Left forelimb (tissue), 1 donor: ENCODE data around the gene CEP192.
"Not testable (repeated sequence)": the region's sequence is repeated elsewhere in the genome, so short reads cannot be mapped to it uniquely, and the experiment has no call there.

ENCODE experiments used
- DNase-seq: peaks from one replicate; pipeline ENCODE4 v3.0.0-alpha.2; 2018; ENCODE audit warnings: low spot score

CEP192 gene, protein sequence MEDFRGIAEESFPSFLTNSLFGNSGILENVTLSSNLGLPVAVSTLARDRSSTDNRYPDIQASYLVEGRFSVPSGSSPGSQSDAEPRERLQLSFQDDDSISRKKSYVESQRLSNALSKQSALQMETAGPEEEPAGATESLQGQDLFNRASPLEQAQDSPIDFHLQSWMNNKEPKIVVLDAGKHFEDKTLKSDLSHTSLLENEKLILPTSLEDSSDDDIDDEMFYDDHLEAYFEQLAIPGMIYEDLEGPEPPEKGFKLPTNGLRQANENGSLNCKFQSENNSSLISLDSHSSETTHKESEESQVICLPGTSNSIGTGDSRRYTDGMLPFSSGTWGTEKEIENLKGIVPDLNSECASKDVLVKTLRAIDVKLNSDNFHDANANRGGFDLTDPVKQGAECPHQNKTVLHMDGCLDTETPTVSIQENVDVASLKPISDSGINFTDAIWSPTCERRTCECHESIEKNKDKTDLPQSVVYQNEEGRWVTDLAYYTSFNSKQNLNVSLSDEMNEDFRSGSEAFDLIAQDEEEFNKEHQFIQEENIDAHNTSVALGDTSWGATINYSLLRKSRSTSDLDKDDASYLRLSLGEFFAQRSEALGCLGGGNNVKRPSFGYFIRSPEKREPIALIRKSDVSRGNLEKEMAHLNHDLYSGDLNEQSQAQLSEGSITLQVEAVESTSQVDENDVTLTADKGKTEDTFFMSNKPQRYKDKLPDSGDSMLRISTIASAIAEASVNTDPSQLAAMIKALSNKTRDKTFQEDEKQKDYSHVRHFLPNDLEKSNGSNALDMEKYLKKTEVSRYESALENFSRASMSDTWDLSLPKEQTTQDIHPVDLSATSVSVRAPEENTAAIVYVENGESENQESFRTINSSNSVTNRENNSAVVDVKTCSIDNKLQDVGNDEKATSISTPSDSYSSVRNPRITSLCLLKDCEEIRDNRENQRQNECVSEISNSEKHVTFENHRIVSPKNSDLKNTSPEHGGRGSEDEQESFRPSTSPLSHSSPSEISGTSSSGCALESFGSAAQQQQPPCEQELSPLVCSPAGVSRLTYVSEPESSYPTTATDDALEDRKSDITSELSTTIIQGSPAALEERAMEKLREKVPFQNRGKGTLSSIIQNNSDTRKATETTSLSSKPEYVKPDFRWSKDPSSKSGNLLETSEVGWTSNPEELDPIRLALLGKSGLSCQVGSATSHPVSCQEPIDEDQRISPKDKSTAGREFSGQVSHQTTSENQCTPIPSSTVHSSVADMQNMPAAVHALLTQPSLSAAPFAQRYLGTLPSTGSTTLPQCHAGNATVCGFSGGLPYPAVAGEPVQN (N-terminal part only)

DNA sequence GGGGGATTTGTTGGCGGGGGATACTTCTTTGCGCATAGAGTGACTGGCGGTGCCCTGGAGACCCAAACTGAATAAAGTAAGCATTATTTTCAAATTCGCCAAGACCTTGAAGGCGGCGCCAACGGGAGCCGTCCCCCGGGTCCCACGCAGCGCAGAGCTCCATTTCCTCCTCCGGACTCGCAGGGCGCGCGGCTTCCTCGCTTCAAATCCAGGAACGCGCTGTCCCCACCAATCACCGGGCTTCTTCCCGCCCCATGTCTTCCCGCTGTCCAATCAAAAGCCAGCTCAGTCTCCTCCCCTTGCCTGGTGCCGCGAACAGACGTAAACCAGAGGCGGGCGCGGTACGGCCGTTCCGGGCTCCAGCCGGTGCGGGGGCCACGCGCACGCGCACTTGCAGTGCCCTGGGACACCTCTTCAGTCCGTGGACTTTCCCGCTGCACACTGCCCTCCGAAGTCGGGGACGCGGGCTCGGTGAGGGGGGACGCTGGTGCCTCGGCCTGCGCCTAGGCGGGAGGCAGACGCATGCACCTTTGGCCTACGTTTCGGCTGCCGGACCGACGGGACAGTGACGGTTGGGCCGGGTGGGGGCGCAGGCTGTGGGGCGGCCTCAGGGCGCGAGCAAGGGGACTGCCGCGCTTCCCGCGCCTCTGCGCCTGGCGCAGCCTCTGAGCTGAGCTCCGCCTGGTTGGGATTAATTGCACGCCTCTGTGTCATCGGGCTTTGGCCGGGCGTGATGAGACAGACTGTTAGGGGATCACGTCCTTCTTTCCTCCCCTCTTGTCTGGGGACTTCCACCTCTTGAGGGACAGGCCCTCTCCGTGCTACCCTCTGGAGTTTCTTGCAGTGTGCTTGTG lies at the start of gene CEP192:
Gene CEP192 (plus strand): TSS at position 396 of the 854 bp plus-strand sequence. CDS start 8,063 bp downstream, outside the sequence.
- DNase-seq, result peak; percentile 97

DNA sequence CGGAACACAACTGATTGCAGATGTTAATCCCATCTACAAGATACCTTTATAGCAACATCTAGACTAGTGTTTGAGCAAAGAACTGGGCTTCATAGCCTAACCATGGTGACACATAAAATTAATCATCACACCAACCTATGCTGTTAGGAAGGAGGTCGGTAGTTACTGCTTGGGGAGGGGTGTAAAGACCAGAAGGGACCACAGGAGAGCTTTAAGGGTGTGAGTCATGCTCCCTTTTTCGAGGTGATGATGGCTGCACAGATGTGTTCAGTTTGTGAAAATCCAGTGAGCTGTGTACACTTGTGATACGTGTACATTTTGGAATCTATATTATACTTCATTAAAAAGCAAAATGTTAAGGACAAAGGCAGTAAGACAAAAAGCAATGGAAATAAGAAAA lies 47.9 kb upstream of the CEP192 start:
- DNase-seq, result no peak

DNA sequence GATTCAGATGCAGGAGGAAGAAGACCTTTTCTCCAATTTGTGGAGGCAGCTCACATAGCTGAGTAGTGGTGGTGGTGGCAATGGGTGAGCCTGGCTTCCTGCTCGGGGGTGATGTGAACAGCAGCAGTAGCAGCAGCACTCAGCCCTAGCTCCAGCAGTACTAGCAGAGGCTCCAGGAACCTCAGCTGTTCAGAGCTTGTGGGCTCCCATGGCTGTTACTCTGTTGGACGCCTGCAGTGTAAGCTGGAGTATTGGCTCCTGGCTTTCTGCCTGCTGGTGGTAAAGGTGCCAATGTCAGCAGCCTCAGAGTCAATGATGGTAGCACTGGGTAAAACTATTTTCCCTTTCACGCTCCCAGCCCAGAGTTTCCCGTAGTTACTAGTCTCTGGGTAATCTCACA lies 46.5 kb upstream of the CEP192 start:
- DNase-seq, result no peak

DNA sequence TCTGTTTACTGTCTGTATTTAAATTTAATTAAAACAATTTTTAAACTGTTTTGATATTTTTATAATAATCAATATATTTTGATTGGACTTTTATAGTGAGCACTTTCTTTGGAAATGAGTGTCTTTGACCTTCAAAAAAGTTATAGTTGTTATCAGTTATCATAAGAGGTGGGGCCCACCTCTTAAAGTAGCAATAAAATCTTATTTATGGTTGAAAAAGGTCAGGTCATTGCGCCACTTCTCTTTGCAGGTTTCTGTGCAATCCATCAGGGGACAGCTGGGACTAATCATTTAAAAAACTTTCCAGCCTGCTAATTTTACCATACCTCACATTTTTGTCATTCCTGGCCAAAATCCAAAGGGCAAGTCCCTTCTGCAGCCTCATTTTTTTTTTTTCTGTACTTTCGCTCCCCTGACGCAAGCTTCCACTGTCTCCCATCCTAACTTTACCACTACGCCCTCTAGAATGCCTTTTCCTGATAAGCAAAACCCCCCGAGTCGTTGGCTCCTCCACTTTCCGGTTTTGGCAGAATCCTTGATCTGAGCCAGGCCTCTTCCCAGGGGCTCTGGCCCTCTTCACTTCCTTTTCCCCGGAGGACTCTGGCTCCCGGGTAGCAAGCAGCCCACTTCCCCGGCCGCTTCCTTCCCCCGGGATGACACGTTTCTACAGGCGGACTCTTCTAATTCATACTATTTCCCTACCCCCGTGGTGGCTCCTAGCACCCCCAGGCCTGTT lies 44.4 kb upstream of the CEP192 start:
- no peak for DNase-seq

DNA sequence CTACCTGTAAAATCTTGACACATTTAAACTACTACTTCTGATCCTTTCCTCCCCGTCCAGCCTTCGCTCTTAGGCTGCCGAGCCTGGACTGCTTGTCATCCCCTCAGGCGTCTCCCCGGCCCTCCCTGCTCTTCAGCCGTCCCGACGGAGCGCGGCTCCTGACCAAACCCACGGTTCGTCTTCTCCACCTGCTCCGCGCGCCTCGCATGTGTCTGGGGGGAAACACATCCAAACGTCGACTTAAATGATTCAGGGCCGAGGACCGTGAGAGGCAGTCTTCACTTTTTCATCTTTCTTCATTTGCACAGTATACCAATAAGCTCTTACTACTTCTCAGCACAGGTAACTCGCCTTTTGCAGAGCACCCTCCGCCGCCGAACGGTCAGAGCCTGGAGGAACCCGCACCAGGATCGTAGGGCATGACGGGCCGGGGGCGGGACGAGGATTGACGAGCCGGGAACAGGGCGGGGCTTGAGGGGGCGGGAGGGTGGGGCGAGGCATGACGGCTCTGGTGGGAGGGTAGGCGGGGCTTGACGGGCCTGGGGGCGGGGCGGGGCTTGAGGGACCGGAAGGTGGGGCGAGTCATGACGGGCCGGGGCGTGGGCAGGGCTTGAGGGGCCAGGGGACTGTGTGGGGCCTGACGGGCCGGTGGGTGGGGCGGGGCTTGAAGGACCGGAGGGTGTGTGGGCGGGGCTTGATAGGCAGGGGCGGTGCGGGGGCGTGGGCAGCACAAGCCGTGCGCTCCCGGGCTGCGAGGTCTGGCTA lies 43.7 kb upstream of the CEP192 start, which contains the start of gene SEH1L:
Gene SEH1L (plus strand): TSS at position 727 of the 765 bp plus-strand sequence. CDS start 111 bp downstream, outside the sequence.
- peak; percentile 100 for DNase-seq

DNA sequence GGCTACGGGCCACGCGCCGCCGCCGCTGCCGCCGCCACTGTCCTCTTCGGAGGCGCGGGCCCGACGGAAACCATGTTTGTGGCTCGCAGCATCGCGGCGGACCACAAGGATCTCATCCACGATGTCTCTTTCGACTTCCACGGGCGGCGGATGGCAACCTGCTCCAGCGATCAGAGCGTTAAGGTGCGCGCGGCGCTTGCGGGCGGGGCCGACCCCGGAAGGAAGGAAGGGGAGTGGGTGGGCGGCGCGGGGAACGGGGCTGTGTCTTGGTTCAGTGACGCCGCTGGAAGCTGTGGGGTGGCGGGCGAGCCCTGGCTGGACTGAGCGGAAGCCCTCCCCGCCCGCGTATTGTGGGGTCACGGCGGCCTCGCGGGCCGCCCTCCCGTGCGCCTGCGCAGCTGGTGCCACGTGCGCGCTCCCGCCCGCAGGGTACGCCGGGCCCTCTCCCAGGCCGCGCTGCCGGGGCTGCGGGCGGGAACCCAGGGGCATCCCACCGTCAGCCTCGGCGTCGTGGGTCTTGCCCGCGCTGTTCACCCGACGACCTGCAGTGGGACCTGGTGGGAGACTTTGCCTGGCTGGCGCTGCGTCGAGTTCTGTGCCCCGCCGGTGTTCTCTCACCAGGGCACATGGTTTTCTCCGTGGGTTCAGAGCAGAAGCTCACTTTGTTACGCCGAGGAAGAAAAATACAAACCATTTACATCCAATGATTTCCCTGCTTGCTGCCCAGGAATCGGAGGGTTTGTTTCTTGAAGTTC lies 42.9 kb upstream of the CEP192 start:
- DNase-seq, result peak; percentile 97

DNA sequence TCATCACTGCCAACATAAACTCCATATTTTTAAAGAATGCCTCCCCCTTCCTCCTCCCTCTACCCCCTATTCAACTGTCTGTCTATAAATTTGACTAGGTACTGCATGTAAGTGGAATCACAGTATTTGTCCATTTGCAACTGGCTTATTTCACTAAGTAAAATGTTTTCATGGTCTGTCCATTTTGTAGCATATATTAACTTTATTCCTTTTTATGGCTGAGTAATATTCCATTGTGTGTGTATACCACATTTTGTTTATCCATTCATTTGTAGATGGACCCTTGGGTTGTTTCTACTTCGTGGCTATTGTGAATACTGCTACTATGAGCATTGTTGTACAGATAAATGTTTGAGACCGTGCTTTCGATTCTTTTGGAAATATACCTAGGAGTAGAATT lies 32.7 kb upstream of the CEP192 start:
- no peak for DNase-seq

DNA sequence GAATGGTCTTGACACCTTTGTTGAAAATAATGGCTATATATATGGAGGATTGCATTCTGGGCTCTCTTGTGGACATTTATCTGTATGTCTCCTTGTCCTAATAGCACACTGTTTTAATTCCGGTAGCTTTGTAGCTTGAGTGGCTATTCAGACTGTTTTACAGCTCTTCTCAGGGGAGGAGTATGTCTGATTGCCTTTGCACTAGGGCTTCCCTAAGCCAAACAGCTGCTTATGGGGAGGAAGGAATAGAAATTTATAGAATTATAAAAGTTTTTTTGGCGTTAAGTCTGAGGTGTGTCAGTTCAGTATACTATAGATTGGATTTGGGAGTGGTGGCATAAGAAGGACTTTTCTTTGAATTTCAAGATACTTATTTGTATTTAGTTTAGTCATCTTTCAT lies 30.8 kb upstream of the CEP192 start:
- DNase-seq, result no peak

DNA sequence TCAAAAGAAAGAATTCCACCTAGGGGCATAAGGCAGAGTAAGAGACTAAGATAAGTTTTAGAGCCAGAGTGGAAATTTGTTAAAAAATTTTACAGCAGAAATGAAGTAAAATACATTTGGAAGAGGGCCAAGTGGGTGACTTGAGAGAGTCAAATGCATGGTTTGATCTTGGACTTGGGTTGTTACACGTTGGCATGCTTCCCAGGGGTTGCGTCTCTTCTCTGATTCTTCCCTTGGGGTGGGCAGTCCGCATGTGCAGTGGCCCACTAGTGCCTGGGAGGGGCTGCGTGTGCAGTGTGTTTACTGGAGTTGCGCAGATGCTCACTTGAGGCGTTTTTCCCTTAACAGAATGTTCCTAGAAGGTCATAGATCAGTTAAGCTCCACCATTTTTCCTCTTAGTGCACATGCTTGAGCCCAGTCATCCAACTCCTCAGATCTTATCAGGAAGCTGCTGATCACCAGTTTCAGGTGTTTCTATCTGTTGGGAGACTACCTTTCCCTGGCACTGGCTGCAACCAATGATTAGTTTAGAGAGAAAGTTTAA lies 30.2 kb upstream of the CEP192 start:
- DNase-seq, result no peak

DNA sequence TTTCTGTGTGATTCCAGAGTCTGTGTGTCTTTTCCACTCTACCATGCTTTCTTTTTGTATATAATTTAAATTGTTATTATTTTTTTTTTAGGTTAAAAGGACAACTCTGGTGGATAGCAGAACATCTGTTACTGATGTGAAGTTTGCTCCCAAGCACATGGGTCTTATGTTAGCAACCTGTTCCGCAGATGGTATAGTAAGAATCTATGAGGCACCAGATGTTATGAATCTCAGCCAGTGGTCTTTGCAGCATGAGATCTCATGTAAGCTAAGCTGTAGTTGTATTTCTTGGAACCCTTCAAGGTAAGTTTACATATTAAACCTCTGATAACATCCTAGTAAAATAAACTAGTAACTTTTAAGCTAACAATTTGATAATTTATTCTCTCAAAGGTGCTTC lies 28.1 kb upstream of the CEP192 start:
- DNase-seq, result no peak

DNA sequence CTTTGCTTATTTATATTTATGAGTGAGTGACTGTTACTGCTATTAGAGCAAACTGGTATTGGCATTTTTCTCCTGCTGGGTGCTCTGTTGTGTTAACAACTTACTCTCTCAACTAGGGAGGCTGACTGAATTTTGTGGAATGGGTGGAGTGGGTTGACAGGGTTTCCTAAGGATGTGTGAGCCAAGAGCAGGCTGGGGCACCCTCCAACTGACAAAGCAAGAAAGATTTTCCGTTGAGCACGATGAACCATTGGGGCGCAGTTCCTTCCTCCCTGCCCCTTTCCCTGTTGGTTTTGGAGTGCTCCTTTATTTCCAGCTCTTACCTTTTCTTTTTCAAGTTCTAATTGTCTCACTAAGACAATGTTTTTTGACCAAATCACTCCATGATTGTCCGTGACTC lies 23.0 kb upstream of the CEP192 start:
- no peak for DNase-seq

DNA sequence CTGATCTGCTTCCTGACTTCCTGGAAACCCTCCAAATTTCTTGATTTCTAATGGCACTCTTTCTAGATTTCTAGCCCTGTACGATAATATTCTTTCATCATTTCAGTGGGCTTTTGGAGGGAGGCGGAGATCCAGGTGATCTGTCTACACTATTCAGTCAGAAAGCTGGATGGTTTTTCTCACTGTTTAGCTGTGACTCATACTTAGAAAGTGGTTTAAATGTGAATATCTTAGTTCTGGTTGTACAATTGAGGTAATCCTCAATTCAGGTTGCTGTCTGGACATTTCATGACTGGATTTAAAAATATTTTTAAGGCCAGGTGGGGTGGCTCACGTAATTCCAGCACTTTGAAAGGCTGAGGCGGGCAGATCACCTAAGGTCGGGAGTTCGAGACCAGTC lies 22.5 kb upstream of the CEP192 start:
- no peak for DNase-seq

DNA sequence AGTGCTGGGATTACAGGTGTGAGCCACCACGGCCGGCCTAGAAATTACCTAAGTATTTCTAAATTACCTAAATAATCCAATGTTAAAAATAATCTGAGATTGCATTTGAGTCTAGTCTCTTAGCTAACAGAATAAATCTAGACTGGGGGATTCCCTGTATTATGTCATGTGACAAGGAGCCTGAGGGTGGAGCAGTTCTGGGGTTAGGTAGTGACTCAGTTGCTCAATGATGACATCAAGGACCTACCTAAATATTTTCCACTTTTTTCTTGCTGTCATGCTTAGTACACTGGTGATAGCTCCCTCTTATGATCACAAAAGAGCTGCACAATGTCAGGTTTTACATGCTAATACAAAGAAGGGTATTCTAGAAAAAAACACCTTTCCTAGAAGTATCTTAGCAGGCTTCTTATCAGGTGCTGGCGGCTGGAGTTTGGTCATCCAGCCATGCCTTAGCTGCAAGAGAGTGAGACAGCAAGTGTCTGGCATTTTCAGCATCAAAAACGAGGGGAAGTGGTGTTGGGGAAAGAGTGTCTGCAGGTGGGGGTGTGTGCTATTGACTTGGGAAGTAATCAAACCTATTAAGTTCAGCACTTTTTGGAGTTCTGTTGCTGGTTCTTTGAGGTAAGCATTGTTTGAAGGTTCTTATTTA lies 17.5 kb upstream of the CEP192 start:
- no peak for DNase-seq

DNA sequence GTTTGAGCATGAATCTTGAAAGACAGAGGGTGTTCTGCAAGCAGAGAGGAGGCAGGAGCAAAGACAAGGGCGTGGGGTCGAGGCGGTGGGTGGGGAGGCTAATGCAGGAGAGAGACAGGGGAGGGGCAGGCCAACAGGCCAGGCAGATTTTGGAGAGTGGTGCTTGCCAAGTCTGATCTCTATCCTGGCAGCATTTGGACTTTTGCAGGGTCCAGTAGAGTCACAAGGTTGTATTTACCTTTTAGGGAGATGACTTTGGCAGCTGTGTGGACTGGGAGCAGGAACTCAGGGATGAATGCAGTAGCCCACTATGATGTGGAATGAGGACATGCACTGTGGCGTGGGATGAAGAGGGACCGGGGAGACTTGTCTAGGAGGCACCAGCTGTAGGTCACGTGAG lies 15.7 kb upstream of the CEP192 start:
- no peak for DNase-seq

DNA sequence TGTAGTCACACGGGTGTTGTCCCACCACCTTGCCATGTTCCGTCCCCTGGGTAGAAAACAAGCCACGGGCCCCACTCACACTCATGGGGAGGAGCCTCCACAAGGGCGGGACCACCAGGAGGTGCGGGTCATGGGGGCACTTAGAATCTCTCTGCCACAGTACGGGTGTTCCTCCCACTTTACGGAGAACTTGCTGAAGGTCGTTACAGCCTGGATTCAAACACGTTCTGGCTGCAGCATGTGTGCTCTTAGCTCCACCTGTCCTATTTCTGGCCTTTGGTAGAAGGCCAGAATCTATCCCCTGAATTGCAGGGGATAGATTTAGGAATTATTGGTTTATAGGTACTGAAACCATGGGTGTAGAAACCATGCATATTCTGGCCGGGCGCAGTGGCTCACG lies 14.9 kb upstream of the CEP192 start:
- no peak for DNase-seq

DNA sequence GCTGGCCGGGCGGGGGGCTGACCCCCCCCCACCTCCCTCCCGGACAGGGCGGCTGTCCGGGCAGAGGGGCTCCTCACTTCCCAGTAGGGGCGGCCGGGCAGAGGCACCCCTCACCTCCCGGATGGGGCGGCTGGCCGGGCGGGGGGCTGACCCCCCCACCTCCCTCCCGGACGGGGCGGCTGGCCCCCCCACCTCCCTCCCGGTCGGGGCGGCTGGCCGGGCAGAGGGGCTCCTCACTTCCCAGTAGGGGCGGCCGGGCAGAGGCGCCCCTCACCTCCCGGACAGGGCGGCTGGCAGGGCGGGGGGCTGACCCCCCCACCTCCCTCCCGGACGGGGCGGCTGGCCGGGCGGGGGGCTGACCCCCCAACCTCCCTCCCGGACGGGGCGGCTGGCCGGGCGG lies 11.1 kb upstream of the CEP192 start:
- DNase-seq, result not testable (repeated sequence)

DNA sequence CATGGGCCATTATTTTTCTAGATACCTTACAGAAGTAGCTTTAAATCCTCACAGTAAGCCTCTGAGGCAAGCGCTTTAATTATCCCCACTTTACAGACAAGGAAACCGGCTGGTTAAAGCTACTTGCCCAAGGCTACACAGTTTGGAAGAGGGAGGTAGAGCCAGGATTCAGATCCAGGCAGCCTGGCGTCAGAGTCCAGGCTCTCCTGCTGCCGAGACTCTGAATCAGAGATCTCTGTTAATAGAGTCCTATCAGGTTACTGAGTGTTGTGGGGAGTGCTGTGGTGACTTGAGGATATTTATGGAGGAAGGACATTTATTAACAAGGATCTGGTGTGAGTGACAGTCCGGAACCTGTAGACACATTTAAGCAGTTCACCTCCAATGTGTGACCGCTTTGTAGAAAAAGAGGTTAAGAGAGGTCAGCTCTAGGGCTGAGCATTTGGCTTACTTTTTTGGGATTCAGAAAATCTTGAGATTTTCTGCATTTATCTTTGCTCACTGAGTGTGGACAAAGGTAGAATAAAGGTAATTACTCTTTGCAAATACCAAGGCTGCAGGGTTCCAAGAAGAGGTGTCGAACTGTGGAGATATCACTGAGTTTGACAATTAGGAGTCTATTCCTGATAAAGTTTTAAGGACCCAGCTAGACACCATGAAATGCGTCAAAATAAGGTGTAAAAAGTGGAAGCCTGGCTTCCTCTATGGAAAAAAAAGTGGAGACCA lies 1.6 kb upstream of the CEP192 start:
- no peak for DNase-seq
